NCI-H1694 (cell line): ENCODE results near the gene NCEH1.
"Not testable (repeated sequence)": the region's sequence is repeated elsewhere in the genome, so short reads cannot be mapped to it uniquely, and the experiment has no call there.

ENCODE experiments used
- DNase-seq: peaks from one replicate; lab custom pipeline; 2025; lab: John Stamatoyannopoulos, UW

Gene NCEH1

GRCh38 chr3:172707030-172707429 lies 3.8 kb downstream of the NCEH1 start:
- no peak for DNase-seq

DNA sequence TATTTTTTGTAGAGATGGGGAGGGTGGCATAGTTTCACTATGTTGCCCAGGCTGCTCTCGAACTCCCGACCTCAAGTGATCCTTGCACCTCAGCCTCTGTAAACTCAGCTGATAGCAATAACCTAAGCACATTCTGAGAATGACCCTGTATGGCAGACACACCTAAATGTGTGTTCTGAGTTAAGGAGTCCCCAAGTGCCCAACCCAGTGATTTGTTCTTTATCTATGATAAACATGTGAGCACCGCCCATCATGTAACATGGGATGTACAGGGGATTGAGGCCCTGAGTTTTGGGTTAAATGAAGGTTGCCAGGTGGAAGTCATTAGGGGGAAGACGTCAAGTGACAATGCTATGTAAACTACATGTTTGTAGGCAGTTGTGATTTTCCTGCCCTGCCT lies 5.7 kb downstream of the NCEH1 start:
- no peak for DNase-seq

- no peak for DNase-seq
Observed at GRCh38 chr3:172704001-172704400, 6.9 kb downstream of the NCEH1 start.

GRCh38 chr3:172702731-172703130 lies 8.1 kb downstream of the NCEH1 start:
- not testable (repeated sequence) for DNase-seq

- DNase-seq, result no peak
Observed at GRCh38 chr3:172702256-172702655, 8.6 kb downstream of the NCEH1 start.

- DNase-seq, result no peak
Observed at GRCh38 chr3:172701751-172702150, 9.1 kb downstream of the NCEH1 start.

DNA sequence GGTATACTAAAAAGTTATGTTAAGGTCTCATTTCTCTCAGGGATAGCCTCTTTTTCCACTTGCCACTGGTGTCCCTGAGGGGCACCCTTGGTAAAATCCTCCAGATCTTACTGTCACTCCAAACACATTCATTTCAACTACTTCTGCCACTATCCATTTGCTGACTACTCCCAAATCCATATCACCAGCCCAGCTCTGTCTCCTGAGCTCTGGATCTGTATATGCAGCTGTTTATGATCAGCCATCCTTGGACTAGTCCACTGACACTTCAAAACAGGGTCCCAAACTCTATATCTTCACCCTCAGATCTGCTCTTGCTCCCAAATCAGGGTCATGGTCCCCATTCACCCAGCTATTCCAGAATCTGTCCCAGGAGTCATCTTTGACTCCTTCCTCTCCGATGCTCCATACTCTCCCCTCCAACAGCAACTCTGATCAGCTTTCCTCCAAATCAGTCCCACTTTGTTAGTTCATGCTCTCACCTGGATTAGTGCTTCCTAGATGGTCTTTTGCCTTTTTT lies 9.9 kb downstream of the NCEH1 start:
- DNase-seq, result no peak

DNA sequence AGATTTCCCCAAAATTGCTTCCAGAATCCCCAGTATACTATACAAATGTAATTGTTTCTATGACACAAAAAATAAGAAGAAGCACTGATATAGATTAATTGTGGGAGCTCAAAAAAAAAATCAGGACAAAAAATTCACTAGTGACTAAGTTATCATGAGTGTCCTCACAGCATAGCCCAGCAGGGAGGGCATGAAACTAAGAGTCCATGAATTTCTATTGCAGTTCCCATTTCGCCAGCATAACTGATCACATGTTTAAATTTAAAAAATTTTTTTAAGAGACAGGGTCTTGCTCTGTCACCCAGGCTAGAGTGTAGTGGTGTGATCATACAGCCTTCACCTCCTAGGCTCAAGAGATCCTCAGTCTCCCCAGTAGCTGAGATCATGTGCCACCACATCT lies 10.6 kb downstream of the NCEH1 start:
- DNase-seq, result no peak

DNA sequence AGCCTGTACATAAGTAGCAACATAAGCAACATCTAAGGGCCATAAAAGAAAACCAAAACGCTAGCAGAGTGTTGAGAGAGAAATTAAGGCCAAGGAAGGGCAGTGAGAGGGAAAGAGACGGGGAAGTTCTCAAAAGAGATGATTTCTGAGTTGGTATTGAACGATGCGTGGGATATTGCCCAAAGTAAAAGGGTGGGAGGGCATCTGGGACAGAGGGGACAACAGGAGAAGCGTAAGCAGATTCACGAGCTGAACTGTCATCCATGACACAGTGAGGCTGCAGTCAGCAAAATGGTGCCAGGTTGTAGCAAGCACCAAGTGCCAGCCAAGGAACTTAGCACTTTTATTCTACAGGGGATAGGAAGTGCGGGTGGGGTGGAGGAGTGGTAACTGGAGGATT lies 11.8 kb downstream of the NCEH1 start:
- no peak for DNase-seq

DNA sequence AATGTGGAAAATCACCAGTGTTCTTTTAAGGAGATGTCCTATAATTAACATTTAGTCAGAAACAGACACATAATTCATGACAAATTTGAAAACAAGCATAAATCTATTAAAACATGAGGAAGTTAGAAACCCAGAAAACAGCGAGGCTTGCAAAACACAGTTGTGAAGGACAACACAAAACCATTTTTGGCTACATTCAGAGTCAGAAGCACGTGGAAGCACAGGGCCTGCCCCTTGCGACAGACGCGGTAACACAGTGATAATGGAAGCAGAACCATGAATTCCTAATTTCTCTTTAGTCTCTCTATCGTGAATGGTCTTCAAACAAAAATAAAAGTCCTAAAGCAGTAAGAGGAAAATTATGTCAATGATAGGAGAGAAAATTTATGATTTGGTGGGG lies 12.2 kb downstream of the NCEH1 start:
- DNase-seq, result no peak

- no peak for DNase-seq
Observed at GRCh38 chr3:172697558-172697957, 13.3 kb downstream of the NCEH1 start.

DNA sequence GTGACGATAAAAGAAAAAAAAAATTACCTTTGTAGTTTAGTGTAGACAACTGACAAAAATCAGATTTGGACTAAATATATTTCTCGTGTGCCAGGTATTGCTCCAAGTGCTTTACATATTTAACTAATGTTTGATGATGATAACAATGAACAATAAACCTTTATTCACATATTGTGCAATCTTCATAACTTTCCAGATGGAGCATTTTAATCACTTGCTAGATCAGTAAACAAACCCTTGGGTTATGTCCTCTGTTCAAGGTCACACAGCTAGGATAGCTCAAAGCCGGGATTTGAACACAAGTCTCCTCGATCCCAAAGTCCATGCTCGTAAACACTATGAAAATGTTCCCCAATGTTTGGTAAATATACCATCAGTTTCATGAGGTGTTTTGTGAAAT lies 14.5 kb downstream of the NCEH1 start:
- no peak for DNase-seq

- DNase-seq, result no peak
Observed at GRCh38 chr3:172694573-172695246, 16.2 kb downstream of the NCEH1 start.

DNA sequence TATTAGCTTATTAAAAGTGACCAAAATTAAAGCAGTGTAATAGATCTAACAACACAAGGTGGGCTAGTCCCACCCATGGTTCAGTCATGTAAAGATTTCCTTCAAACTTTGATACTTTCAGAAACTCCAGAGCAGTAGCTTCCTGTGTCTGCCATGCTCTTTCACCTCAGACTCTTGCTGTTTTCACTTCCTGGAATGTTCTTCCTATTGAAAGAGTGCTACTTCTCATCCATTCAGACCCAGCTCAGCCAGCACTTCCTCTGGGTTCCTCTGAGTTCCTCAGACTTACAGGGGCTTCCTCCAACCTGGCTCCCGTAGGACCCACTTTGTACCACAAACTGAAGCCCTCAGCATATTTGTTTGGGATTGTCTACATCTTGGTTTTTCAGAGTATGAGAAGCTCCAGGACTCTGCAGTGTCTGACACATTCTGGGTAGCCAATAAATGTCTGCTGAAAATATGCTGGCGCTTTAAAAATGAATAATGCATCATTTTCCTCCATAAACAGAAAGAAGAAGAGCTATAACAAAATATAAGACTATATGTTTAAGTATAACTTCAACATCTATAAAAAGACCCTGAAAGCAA lies 18.0 kb downstream of the NCEH1 start:
- no peak for DNase-seq

GRCh38 chr3:172690936-172691335 lies 19.9 kb downstream of the NCEH1 start:
- DNase-seq, result no peak

GRCh38 chr3:172688588-172688987 lies 22.3 kb downstream of the NCEH1 start:
- no peak for DNase-seq

DNA sequence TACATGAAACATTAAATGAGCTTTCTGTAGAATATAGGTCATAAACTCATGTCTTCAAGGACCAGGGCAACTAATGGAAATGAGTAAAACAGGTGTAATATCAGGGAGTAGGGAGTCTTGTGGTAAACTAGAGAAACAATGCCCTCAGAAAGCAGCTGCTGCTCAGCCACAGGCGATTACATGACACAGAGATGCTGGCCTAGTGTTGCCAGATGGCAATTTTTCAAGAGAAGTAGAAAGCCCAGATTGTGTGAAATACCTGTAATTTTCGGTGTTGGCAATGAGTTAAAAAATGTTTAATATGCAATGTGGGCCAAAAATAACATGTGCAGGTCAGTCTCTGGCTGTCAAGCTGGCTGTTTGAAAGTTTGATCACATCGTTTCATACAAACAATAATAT lies 23.4 kb downstream of the NCEH1 start:
- DNase-seq, result peak; percentile 19

DNA sequence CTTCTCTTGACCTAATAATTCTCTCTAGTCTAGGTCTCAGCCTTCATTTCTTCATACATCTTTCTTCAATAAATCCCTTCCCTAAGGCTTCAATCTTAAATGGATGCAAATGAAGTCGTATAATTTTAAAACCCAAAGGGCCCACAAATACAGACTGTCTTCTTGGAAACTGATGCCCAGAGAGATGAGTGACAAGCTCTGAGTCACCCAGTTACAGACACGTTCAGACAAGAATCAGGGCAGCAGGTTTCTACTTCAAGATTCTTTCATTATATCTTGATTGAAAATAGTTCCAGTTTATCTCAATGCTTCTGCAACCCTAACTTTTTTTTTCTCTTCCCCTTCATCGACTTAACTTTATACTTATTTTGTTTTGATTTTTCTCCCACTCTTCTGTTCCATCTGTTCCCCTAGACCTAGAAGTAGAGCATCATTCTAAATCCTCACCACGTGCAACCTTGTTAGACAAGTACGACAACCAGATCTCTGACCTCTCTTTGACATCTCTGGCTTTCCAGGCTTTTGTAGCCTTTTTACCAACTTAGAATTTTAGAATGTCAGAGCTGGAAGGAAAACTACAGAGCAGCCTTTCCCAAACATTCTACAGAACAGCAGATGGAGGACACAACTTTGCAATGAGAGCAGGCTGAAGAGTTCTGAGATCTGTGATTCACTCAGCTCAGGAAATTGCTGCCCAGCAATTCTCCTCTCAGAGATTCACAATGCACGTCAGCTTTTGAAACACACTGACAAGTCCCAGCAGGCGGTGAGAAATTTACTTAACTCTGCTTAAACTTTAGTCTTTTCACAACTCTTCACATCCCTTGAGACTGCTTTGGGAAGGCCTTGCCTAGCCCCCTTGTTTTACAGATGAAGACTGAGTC lies 25.3 kb downstream of the NCEH1 start:
- DNase-seq, result no peak

DNA sequence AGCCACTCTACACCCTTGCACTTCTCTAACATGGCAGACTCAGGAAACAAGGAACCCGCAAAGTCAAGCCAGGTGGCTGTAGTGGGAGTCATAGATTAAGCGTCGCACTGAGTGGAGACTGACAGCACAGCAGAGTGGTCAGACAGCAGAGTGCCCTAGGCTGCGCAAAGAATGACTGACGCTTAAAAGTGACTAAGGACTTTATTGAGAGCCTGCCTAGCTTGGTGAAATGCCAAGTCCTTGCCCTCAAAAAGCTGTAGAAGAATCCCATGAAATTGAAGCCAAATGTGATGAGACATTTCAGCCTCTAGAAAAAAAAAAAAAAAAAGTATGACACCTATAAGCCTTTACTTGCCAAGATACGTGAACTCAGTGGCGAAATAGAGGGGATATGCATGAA lies 30.2 kb downstream of the NCEH1 start:
- DNase-seq, result no peak

- DNase-seq, result no peak
Observed at GRCh38 chr3:172679599-172679998, 31.3 kb downstream of the NCEH1 start.

GRCh38 chr3:172678068-172678467 lies 32.8 kb downstream of the NCEH1 start:
- DNase-seq, result no peak

- DNase-seq, result no peak
Observed at GRCh38 chr3:172676196-172676922, 34.5 kb downstream of the NCEH1 start.
